Liver (tissue), 9 donors: ENCODE measurements around the gene ZC3H7B. TPM values are rescaled to one million over a fixed set of nuclear protein-coding genes. Genes with fewer than 3 reads are reported as not detected.

Source experiments
- DNase-seq: peaks from one replicate; pipeline ENCODE4 v3.0.0-alpha.2; 2017; ENCODE audit warnings: low spot score
- H3K27ac ChIP-seq, 2 donors: one replicate each; pipeline ENCODE4 v1.7.0; 2013; ENCODE audit warnings: inconsistent platforms in 2 of 2, low read length in 2 of 2, control low read depth in 1 of 2, low read depth in 1 of 2, mild to moderate bottlenecking in 1 of 2
- H3K27me3 ChIP-seq, 4 donors: one replicate each; pipeline versions ENCODE4 v1.6.1 to v1.7.0; 2013; ENCODE audit warnings: low read length in 3 of 4, inconsistent platforms in 1 of 4, mild to moderate bottlenecking in 1 of 4, moderate library complexity in 1 of 4; ENCODE audit not compliant: control insufficient read depth in 4 of 4, insufficient read depth in 4 of 4
- H3K36me3 ChIP-seq, 4 donors: one replicate each; pipeline versions ENCODE4 v1.6.1 to v1.7.0; 2013; ENCODE audit warnings: low read length in 3 of 4, mild to moderate bottlenecking in 3 of 4, low read depth in 1 of 4, moderate library complexity in 1 of 4; ENCODE audit not compliant: control insufficient read depth in 4 of 4, insufficient read depth in 3 of 4
- H3K4me1 ChIP-seq, 4 donors: one replicate each; pipeline versions ENCODE4 v1.6.1 to v1.7.0; 2013; ENCODE audit warnings: low read length in 3 of 4, mild to moderate bottlenecking in 3 of 4, moderate library complexity in 1 of 4; ENCODE audit not compliant: control insufficient read depth in 4 of 4, insufficient read depth in 4 of 4
- H3K4me3 ChIP-seq, 3 donors: one replicate each; pipeline versions ENCODE4 v1.6.1 to v1.7.0; 2013; ENCODE audit warnings: low read length in 3 of 3, control low read depth in 1 of 3, low read depth in 1 of 3, mild to moderate bottlenecking in 1 of 3
- H3K9ac ChIP-seq, 2 donors: one replicate each; pipeline ENCODE4 v1.7.0; 2013; ENCODE audit warnings: low read length in 2 of 2, mild to moderate bottlenecking in 2 of 2, moderate library complexity in 2 of 2, control low read depth in 1 of 2, low read depth in 1 of 2
- H3K9me3 ChIP-seq, 4 donors: one replicate each; pipeline versions ENCODE4 v1.6.1 to v1.7.0; 2013; ENCODE audit warnings: low read length in 3 of 4; ENCODE audit not compliant: control insufficient read depth in 4 of 4
- ATF3 ChIP-seq: IDR thresholded peaks from 2 replicates; pipeline ENCODE4 v1.6.1; 2016; ENCODE audit warnings: antibody characterized with exemption
- CTCF ChIP-seq: fragments of 150-350 bp; IDR thresholded peaks from 2 replicates; pipeline ENCODE4 v1.5.1; 2017; ENCODE audit warnings: improper control_type of control experiment, low read depth, low read length; ENCODE audit not compliant: missing input control
- EGR1 ChIP-seq, 2 donors: IDR thresholded peaks; 2 replicates each; pipeline ENCODE4 v1.6.1; 2016 to 2018; ENCODE audit warnings: antibody characterized with exemption in 2 of 2, low read depth in 2 of 2
- FOXA1 ChIP-seq: IDR thresholded peaks from 2 replicates; pipeline ENCODE4 v1.6.1; 2016; ENCODE audit warnings: antibody characterized with exemption
- FOXA2 ChIP-seq: IDR thresholded peaks from 2 replicates; pipeline ENCODE4 v1.6.1; 2016; ENCODE audit warnings: antibody characterized with exemption
- GABPA ChIP-seq, 2 donors: IDR thresholded peaks in 1 of 2; conservative IDR thresholded peaks in 1 of 2; 2 replicates each; pipeline ENCODE4 v1.6.1; 2016; ENCODE audit warnings: antibody characterized with exemption in 2 of 2, mild to moderate bottlenecking in 1 of 2, moderate library complexity in 1 of 2
- HNF4A ChIP-seq, 2 donors: conservative IDR thresholded peaks; 2 replicates each; pipeline ENCODE4 v1.6.1; 2016; ENCODE audit warnings: antibody characterized with exemption in 2 of 2, mild to moderate bottlenecking in 2 of 2
- HNF4G ChIP-seq: IDR thresholded peaks from 2 replicates; pipeline ENCODE4 v1.6.1; 2016; ENCODE audit warnings: antibody characterized with exemption
- JUND ChIP-seq, 2 donors: IDR thresholded peaks; 2 replicates each; pipeline ENCODE4 v1.6.1; 2016; ENCODE audit warnings: antibody characterized with exemption in 2 of 2
- MAX ChIP-seq: IDR thresholded peaks from 2 replicates; pipeline ENCODE4 v1.6.1; 2016; ENCODE audit warnings: antibody characterized with exemption
- NR2F2 ChIP-seq: IDR thresholded peaks from 2 replicates; pipeline ENCODE4 v1.6.1; 2016; ENCODE audit warnings: antibody characterized with exemption
- RAD21 ChIP-seq, 2 donors: IDR thresholded peaks; 2 replicates each; pipeline ENCODE4 v1.6.1; 2016; ENCODE audit warnings: antibody characterized with exemption in 2 of 2, mild to moderate bottlenecking in 2 of 2
- REST ChIP-seq: IDR thresholded peaks from 2 replicates; pipeline ENCODE4 v1.6.1; 2016; ENCODE audit warnings: antibody characterized with exemption, mild to moderate bottlenecking
- RXRA ChIP-seq, 2 donors: IDR thresholded peaks; 2 replicates each; pipeline ENCODE4 v1.6.1; 2017 to 2018; ENCODE audit warnings: antibody characterized with exemption in 2 of 2, mild to moderate bottlenecking in 1 of 2
- SP1 ChIP-seq: IDR thresholded peaks from 2 replicates; pipeline ENCODE4 v1.6.1; 2018; ENCODE audit warnings: antibody characterized with exemption, mild to moderate bottlenecking
- TAF1 ChIP-seq: conservative IDR thresholded peaks from 2 replicates; pipeline ENCODE4 v1.6.1; 2016; ENCODE audit warnings: antibody characterized with exemption, mild to moderate bottlenecking
- YY1 ChIP-seq: IDR thresholded peaks from 2 replicates; pipeline ENCODE4 v1.6.1; 2016; ENCODE audit warnings: antibody characterized with exemption, mild to moderate bottlenecking
- ZBTB33 ChIP-seq: IDR thresholded peaks from 2 replicates; pipeline ENCODE4 v1.6.1; 2016; ENCODE audit warnings: antibody characterized with exemption
- WGBS: extraction: QIAGEN DNeasy Blood & Tissue Kit; methylation state at CpG from one replicate; pipeline ENCODE4 v1.1.7; 2013; 5-methylcytosine and 5-hydroxymethylcytosine counted together
- polyA plus RNA-seq, 2 donors: library from polyadenylated mRNA; stranded (reverse) in 1 of 2; unstranded in 1 of 2; fragments of 200-250 nt in 1 of 2; fragments of >200 nt in 1 of 2; fragmentation: Nextera tagmentation in 1 of 2; extraction: Ambion mirVana in 1 of 2; gene quantifications; one replicate each; pipeline versions ENCODE4 v1.2.1 to v1.2.3, GENCODE V29; 2013 to 2015
- total RNA-seq, 2 donors: library from RNA; depleted of rRNA; stranded (reverse); fragments of >200 nt; gene quantifications; one replicate each; pipeline ENCODE4 v1.2.3, GENCODE V29; 2014
- donor health status: healthy.
- donor health status: healthy.
- donor health status: healthy.
- donor health status: healthy.
- donor health status: healthy.

ZC3H7B gene
- total and polyA plus RNA-seq, 4 donors, result 6.6 to 50.2 (median 26.1) TPM

- Histone ChIP-seq H3K27me3 (no peaks in the 10 kb centered on the region), H3K9ac (no peak overlapping the region), H3K27ac (no peak overlapping the region), H3K9me3 (no peaks in the 10 kb centered on the region), H3K36me3 (peaks cover 2 to 41% (median 11%) of the 10 kb centered on the region in 4 donors), H3K4me1 (peaks cover 8 to 44% (median 32%) of the 10 kb centered on the region in 4 donors), H3K4me3 (no peak overlapping the region)
- 95% methylated on average over 14 of the region's 14 CpGs for WGBS
- TF ChIP-seq FOXA2, result no peak
- no peak for TF ChIP-seq CTCF
- TF ChIP-seq HNF4G, result no peak
- TF ChIP-seq YY1, result no peak
- TF ChIP-seq SP1, result no peak
- TF ChIP-seq REST, result no peak
- TF ChIP-seq MAX, result no peak
- TF ChIP-seq TAF1, result no peak
- TF ChIP-seq NR2F2, result no peak
- TF ChIP-seq ZBTB33, result no peak
- no peak for TF ChIP-seq RAD21 (IDR thresholded peaks at IDR 0.05)
- TF ChIP-seq EGR1 (IDR thresholded peaks at IDR 0.05; ENCODE audit: low read depth in 2 of 2), result no peak
- no peak for TF ChIP-seq JUND (IDR thresholded peaks at IDR 0.05)
- TF ChIP-seq RXRA (IDR thresholded peaks at IDR 0.05), result no peak
- no peak for TF ChIP-seq GABPA (IDR thresholded peaks at IDR 0.05 in 1 of 2, conservative IDR thresholded peaks at IDR 0.05 in 1 of 2)
- TF ChIP-seq FOXA1, result no peak
- no peak for TF ChIP-seq ATF3
- no peak for TF ChIP-seq HNF4A (conservative IDR thresholded peaks at IDR 0.05)
- no peak for DNase-seq
Observed at GRCh38 chr22:41338614-41339212, 37.4 kb downstream of the ZC3H7B start.
